ENCODE data around the gene ZNF490.
"Not testable (repeated sequence)": the region's sequence is repeated elsewhere in the genome, so short reads cannot be mapped to it uniquely, and the experiment has no call there.

Gene ZNF490

DNA sequence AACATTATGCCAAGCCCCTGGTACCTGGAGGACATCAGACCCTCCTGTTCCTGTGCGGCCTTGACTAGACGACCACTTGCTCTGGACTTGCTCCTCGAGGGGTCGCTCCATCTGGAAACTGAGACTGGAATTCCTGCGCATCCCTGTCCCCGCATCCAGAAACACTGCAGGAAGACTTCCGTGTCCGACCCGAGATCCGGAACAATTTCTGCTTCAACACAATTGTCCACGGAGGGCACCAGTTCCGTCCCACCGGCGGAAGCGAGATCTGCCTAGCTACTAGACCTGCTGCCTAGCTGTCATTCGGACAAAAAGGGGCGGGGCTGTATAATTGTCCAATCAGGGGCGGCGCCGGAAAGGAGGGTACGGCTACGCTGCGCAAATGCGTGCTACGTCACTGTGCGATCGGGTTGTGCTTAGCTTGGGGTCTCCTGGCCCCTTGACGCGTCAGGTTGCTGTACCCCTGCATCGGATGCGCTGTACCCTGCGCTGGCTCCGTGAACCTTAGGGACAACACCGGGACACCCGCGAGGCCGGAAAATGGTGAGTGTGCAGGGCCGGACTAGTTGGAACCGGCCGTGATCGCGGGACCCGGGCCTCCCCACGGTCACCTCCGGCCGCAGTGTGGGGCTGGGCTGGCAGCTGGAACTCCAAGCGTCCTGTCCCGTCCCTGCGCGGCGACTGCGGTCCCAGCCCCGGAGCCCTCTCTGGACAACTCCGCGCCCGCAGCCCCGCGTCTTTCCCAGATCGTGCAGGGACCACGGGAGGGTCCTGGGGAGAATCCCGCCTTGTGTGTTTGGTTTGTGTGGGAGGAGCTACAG lies at the start of gene ZNF490, which contains the start of gene ZNF791:
Gene ZNF490 (minus strand): TSS at position 274 of the 821 bp plus-strand sequence. CDS start 133 bp downstream, at position 141.
Gene ZNF791 (plus strand): TSS at position 381 of the 821 bp plus-strand sequence. CDS start 160 bp downstream, at position 541.
- peak; percentile 97 for DNase-seq (ENCODE audit: low read depth)

DNA sequence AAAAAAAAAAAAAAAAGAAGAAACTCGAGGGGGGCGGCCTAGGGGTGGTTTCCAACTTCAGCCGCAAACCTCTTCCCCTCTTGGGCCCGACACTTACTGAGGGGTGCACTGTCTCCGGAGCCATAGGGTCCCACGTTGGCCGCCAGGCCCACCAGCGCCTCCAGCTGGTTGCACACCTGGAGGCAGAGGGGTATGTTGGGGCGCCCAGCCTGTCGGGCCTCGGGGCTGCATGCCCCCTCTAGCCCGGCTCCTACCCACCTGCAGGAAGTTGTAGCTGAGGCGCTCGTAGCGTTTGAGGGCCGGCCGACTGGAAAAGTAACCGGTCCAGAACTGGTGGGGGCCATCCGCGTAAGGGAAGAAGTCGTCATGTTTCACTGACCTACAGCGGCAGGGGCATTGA lies 47.4 kb upstream of the ZNF490 start:
- DNase-seq (ENCODE audit: low read depth): no peak

DNA sequence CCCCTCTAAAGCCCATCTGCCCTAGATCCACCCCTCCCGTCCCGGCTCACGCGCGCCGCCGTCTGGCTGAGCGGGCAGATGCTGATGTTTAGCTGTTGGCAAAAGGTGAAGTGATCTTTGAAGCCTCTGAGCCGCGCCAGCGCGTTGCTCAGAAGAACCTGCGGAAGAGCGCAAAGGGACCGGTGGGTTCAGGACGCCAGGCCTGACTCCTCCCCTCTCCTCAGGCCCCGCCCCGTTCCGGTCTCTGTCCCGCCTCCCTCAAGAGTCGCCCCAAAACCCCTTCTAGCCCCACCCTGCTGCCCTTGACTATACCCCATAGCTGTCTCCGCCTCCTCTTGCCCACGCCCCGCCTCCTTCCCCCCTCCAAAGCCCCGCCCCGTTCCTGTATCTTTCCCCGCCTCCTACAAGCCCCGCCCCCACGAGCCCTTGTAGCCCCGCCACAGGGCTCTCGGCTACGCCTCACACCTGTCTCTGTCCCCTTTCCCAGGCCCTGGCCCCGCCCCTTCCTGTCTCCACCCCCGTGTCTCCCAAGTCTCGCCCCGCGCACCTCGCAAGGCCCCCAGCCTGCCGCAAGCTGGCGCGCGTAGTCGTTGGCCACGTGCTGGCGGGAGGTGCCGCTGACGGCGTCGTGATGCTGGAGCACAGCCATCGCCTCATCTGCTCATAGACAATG lies 46.4 kb upstream of the ZNF490 start:
- DNase-seq (ENCODE audit: low read depth): no peak

DNA sequence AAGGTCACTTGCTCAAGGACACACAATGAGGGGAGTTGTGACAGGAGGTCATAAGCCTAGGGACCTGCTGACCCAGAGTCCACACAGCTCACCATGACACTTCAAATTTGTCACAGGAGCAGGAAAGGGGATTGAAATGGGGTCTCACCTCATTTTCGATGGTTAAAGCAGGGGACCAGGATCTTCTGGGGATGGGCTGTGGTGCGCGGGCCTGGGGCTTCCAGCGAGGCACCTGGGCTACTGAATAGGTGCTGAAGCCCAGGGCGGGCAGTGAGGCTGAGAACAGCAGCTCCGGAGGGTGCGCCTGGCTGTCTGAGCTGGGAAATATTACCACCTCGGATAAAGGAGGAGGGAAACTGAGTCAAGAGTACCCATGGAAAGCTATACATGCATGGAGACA lies 44.9 kb upstream of the ZNF490 start:
- no peak for DNase-seq (ENCODE audit: low read depth)

DNA sequence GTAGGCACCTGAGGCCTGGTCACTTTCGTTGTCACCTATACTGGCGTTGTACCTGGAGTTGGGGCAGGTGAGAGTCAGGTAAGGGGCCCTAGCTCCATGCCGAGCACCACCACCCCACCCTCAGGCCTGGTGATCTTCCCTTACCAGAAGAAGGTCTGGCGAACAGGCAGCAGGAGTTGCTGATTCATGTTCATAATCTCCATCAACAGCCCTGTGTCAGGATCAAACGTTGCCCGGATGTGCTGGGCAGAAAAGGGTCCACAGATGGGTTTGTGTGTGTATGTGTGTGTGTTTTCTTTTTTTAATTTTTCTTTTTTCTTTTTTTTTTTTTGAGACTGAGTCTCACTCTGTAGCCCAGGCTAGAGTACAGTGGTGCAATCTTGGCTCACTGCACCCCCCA lies 41.6 kb upstream of the ZNF490 start:
- DNase-seq (ENCODE audit: low read depth): no peak

DNA sequence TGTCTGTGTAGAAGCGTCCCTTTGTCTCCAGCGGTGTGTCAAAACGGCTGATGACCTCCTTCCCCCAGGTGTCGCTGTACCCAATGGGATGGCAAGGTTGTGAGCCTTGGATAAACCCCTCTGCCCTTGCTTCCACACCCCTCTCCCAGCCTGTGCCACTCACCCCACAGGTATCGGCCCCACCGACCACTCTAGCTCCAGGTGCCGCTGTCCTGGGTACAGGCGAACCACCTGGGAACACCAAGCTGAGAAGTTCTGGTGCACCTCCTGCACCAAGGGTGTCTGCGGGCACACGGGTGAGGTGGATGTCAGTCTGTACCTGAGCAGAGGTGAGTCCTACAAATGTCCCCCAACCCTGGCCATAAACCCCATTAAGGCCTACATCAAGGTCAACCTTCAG lies 39.3 kb upstream of the ZNF490 start:
- DNase-seq (ENCODE audit: low read depth): no peak

DNA sequence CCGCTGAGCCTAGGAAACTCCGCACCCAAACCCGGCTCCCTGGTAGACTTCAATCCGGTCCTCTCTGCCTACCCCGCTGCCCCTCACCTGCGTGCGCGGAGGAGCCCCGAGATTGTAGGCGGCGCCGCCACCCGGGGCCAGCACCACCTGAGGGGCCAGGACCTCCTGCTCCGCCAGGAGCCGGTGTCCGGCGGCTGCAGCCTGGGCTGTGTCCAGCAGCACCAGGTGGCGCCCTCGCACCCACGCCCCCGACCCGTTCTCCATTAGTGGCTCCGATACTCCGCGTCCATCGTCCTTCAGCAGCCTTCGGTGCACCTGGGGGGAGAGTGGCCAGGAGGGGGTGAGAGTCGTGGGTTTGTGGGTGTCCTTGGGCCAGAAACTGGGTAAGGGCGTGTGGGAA lies 37.5 kb upstream of the ZNF490 start:
- DNase-seq (ENCODE audit: low read depth): no peak

DNA sequence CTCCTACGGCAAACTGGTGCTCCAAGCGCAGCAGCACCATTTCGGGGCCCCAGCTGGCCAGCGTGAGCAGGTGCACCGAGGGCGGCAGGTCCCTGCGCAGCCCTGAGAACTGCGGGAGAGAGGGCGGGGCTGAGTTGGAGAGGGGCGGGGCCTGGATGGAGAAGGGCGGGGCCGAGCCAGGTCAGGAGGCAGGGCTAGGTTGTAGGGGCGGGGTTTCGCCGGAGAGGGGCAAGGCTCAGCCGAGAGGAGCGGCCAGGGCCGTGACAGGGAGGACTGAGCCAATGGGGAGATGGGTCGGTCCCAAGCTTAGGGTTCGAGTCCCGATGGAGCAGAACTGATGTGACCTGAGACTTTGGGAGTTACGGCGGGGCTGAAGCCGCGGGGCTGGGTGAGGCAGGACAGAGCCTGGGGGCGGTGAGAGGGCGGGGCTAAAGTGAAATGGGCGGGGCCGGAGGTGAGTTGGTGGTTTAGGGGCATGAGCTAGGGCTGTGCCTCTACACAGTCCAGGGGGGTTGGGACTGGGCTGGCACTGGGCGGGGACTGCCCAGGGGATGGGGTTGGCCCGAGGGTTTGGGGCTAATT lies 37.0 kb upstream of the ZNF490 start:
- no peak for DNase-seq (ENCODE audit: low read depth)

DNA sequence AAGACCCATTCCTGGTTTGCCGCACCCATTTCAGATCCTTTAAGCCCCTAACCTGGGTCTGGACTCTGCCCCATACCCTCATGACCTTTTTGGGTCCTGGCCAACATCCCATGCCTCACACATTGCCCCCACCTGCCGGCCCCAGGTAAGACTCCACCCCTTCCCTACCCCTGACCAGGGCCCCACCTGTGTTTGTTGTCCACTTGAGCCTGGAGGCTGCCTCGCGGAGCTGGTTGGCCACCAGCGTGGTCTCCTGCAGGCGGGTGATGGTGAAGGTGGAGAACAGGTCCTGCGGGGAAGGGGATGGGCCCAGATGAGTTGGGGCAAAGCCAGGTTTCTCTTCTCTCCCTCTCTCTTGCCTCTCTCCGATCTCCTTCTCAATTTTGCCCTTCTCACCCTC lies 36.4 kb upstream of the ZNF490 start:
- no peak for DNase-seq (ENCODE audit: low read depth)

DNA sequence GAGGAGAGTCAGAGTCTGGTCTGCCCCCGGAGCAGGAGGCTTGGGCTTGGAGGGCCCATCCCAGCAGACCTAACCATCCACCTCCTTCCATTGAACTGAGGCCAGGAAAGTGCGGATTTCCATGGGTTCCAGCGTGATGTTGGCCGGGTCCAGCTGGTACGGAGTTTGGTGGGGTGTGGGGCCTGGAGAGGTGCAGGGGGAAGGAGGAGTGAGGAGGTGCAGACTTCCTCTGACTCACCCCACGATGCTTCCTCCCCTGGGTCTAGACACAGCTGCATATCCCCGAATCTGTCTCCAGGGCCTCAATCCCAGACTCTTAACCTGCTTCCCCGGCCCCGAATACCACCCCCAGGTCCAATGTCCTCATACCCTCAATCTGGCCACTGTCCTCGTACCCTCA lies 35.9 kb upstream of the ZNF490 start:
- DNase-seq (ENCODE audit: low read depth): no peak

DNA sequence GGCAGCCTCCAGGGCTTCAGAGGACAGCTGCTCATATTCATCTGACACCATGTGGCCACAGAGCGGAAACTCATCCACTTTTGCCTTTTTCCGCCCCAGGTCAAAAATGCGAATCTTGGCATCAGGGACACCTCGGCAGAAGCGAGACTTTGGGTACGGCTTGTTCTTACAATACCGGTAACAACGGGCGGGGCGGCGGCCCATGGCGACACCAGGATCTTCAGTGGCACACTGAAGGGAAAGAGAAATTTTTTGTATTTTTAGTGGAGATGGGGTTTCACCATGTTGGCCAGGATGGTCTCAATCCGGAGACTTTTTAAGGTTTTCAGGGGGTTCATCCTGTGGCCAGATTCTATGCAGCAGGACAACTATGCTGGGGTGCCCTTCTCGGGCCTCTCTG lies 33.1 kb upstream of the ZNF490 start:
- not testable (repeated sequence) for DNase-seq (ENCODE audit: low read depth)

DNA sequence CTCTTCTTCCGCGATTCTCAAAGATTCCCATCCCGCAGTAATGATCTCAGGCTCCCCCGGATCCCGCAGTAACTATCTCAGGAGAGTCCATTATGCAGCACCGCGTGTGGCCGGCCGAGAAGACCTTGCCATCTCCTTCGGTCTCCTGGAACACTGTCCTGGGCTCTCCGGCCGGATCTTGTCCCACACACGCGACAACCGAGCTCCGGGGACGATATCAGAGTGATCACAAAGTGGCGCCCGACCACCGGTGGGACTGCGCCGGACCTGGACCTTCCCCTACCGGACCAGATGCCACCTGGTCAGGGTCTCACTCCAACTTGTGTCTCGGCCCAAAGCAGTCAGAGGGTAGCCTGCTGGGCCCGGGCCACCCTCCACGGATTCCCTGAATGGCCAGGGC lies 31.9 kb upstream of the ZNF490 start:
- DNase-seq (ENCODE audit: low read depth): no peak

DNA sequence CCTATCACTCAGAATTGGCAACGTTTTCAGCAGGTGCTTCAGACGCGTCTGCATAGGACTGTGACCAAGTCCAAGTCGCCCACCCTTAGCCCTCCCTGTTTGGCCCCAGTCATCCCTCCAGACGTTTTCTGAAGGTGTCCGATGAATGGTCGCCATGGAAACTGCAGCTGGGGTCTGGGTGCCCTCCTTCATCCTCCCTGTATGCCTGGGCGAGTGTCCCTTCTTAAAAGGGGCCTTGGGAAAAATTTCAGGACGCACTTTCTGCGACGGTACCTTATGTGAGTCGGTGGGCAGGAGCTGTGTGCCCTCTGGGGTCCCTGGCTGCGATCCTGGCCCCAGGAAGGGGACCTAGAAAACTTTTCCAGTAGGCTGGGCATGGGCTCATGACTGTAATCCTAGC lies 30.8 kb upstream of the ZNF490 start:
- no peak for DNase-seq (ENCODE audit: low read depth)

DNA sequence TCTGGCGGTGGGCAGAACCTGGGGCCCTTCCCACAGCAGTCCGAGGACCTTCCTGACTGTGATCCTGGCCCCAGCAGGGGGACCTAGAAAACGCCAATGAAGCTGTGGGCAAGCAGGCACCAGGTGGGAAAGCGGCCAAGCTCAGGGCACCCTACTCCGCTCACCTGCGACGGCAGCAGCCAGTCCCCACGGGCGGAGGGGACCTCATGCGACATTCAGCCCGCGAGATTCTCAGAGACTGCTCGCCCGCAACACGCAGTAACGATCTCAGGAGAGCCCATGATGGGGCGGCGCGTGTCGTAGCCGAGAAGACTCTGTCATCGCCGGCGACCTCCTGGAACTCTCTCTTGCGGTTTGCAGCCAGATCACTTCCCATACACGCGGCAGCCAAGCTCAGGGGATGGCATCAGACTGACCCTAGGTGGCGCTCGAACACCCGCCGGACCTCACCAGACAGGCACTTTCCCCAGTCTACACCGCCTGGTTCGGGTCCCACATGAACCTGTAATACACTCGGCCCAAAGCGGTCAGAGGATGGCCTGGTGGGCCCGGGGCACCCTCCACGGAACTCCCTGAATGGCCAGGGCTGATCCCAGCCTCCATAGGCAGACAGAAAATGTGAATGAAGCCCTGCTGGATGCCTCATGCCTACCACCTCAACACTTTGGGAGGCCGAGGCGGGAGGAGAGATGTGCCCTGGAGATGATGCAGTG lies 29.4 kb upstream of the ZNF490 start:
- DNase-seq (ENCODE audit: low read depth): peak; percentile 76

DNA sequence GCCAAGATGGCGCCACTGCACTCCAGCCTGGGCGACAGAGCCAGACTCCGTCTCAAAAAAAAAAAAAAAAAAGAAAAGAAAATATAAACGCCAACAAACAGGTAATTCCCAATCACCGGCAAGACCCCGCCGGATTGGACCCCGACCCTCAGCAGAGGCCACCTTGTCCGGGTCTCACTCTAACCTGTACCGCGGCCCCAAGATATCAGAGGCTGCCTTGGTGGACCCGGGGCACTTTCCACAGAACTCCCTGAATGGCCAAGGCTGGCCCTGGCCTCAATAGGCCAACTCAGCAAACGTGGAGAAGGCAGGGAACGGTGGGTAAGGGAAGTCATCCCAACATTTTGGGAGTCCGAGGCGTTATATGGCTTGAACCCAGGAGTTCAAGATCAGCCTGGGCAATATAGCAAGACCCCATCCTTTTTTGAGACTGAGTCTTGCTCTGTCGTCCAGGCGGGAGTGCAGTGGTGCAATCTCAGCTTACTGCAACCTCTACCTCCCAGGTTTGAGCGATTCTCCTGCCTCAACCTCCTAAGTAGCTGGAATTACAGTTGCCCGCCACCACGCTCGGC lies 28.1 kb upstream of the ZNF490 start:
- no peak for DNase-seq (ENCODE audit: low read depth)

DNA sequence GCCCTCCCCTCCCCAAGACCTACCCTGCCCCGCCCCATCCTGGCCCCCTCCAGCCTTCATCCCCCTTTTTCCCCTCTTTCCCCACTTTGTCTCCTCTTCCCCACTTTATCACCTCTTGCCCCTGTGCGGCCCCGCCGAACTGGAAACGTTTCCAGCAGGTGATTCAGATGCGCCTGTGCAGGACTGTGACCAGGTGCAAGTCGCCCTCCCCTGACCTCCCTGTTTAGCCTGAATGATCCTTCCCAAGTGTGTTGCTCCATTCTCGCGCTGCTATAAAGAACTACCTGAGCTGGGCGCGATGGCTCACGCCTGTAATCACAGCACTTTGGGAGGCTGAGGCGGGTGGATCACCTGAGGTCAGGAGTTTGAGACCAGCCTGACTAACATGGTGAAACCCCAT lies 26.0 kb upstream of the ZNF490 start:
- DNase-seq (ENCODE audit: low read depth): no peak

DNA sequence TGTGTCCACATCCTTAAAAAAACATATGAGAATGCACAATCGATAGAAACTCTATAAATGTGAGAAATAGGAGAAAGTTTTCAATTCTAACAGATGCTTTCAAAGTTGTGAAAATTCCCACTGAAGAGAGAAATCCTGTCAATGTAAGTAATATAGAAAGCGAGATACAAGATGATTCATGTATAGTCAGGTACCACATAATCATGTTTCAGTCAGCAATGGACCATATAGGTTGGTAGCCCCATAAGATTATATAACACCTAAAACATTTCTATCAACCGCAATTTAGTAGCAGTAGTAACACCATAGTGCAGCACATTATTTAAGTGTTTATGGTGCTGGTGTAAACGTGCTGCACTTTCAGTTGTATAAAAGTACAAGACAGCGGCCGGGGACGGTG lies 18.6 kb upstream of the ZNF490 start:
- DNase-seq (ENCODE audit: low read depth): no peak

DNA sequence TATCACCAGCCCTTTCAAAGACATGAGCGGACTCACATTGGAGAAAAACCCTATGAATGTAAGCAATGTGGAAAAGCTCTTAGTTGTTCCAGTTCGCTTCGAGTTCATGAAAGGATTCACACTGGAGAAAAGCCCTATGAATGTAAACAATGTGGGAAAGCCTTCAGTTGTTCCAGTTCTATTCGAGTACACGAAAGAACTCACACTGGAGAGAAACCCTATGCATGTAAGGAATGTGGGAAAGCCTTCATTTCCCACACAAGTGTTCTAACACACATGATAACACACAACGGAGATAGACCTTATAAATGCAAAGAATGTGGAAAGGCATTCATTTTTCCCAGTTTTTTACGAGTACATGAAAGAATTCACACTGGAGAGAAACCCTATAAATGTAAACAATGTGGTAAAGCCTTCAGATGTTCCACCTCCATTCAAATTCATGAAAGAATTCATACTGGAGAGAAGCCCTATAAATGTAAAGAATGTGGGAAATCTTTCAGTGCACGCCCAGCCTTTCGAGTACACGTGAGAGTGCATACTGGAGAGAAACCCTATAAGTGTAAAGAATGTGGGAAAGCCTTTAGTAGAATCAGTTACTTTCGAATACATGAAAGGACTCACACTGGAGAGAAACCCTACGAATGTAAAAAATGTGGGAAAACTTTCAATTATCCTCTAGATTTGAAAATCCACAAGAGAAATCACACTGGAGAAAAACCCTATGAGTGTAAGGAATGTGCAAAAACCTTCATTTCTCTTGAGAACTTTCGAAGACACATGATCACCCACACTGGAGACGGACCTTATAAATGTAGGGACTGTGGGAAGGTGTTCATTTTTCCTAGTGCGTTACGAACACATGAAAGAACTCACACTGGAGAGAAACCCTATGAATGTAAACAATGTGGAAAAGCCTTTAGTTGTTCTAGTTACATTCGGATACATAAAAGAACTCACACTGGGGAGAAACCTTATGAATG lies 17.7 kb upstream of the ZNF490 start:
- DNase-seq (ENCODE audit: low read depth): no peak

DNA sequence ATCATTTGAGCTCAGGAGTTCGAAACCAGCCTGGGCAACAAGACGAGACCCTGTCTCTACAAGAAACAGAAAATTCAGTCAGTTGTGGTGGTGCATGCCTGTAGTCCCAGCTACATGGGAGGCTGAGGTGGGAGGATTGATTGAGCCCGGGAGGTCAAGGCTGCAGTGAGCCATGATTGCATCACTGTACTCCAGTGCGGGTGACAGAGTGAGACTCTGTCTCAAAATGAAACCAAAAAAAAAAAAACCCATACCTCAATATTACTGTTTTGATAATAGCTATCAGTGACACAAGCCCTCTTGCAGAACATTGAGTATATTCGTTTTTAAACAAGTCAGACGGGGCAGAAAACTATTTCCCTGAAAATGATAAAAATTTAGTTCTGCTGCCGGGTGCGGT lies 16.3 kb upstream of the ZNF490 start:
- no peak for DNase-seq (ENCODE audit: low read depth)

DNA sequence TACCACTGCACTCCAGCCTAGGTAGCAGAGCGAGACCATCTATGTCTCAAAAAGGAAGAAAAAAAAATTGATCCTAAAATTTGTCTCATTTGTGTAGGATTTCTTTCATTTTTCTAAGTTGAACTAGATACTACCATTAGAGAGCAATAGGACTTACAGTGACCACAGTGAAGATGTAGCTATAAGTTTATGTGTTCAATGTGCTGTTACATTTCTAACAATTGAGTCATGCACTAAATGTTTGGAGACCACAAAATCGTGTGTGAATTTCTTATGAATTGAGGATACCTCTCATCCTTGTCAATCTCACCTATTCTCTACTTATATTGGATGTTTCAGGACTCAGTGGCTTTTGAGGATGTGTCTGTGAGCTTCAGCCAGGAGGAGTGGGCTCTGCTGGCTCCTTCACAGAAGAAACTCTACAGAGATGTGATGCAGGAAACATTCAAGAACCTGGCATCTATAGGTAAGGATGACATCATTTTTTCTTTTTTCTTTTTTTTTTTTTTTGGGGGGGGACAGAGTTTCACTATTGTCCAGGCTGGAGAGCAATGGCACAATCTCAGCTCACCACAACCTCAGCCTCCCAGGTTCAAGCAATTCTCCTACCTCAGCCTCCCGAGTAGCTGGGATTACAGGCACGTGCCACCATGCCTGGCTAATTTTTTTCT lies 12.9 kb upstream of the ZNF490 start:
- DNase-seq (ENCODE audit: low read depth): no peak

All from stimulated activated CD8-positive, alpha-beta memory T cell treated with anti-CD3 and anti-CD28 coated beads, Interleukin-12 subunit alpha, Interleukin-12 subunit beta, amount 100 ng/mL, for 1 hour (primary cell).